ENCODE measurements around the gene VENTX. TPM values are rescaled to one million over a fixed set of nuclear protein-coding genes. Genes with fewer than 3 reads are reported as not detected.

Gene VENTX
- total RNA-seq, 1 donor from 2014 or later: not detected

DNA sequence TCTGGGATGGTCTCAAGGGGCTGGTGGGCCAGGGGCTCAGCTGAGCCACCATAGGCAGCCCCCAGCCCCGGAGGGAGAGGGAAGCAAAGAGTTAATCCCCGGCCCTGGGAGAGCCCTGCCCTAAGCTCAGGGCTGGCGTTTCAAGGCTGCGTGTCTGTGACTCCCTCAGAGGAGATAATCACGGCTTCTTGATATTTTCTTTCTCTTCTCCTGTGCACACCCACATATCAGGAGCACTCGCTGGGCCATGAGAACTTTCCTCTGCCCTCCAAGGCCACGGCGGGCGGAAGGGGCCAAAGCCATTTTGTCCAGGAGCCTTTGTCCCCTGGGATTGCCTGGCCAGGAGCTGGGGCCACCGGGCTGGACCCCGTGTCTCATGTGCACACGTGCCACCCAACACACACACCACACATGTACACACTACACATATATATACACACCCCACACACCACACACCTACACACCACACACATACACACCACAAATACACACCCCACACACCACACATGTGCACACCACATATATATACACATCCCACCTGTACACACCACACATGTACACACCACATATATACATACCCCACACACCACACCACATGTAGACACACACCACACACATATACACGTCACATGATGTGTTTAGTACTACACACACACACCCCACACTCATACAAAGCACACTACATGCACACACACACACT is 16.9 kb downstream of the VENTX start:
- TF ChIP-seq, protein P1, sequence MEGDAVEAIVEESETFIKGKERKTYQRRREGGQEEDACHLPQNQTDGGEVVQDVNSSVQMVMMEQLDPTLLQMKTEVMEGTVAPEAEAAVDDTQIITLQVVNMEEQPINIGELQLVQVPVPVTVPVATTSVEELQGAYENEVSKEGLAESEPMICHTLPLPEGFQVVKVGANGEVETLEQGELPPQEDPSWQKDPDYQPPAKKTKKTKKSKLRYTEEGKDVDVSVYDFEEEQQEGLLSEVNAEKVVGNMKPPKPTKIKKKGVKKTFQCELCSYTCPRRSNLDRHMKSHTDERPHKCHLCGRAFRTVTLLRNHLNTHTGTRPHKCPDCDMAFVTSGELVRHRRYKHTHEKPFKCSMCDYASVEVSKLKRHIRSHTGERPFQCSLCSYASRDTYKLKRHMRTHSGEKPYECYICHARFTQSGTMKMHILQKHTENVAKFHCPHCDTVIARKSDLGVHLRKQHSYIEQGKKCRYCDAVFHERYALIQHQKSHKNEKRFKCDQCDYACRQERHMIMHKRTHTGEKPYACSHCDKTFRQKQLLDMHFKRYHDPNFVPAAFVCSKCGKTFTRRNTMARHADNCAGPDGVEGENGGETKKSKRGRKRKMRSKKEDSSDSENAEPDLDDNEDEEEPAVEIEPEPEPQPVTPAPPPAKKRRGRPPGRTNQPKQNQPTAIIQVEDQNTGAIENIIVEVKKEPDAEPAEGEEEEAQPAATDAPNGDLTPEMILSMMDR (IDR thresholded peaks at IDR 0.05; ENCODE audit: insufficient read depth, low read length, severe bottlenecking): no peak
- FAIRE-seq (no peak), DNase-seq (ENCODE audit: low read depth) (no peak)
- Histone ChIP-seq H3K27me3 (ENCODE audit: control insufficient read depth, insufficient read depth, low read length) (peaks cover 2% of the 10 kb centered on the region), H3K4me3 (ENCODE audit: low read depth, low read length) (no peak overlapping the region), H3K36me3 (ENCODE audit: control insufficient read depth, insufficient read depth, low read length) (no peaks in the 10 kb centered on the region)

DNA sequence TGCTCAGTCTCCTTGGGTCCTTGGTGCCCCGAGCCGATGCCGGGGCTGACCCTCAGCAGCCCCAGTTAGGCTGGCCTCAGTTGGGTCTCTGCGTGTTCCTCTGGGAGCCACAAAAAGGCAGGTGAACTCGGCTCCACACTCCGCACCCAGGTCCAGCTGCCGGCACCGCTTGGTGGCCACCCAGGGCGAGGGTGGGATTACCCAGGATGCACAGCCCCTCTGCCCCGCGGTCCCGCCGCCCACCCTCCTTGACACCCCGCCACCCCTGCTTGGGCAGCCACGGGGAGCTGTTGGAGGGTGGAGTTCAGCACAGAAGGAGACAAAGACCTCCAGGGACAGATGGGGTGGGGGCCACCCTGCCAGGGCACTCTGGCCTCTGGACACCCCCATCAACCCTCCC is 17.7 kb downstream of the VENTX start:
- Histone ChIP-seq H3K36me3 (ENCODE audit: control insufficient read depth, insufficient read depth, low read length) (no peaks in the 10 kb centered on the region), H3K27me3 (ENCODE audit: control insufficient read depth, insufficient read depth, low read length) (no peaks in the 10 kb centered on the region), H3K4me3 (ENCODE audit: low read depth, low read length) (no peak overlapping the region)
- DNase-seq (ENCODE audit: low read depth): no peak
- no peak for FAIRE-seq
- TF ChIP-seq, protein P1 (IDR thresholded peaks at IDR 0.05; ENCODE audit: insufficient read depth, low read length, severe bottlenecking): no peak

DNA sequence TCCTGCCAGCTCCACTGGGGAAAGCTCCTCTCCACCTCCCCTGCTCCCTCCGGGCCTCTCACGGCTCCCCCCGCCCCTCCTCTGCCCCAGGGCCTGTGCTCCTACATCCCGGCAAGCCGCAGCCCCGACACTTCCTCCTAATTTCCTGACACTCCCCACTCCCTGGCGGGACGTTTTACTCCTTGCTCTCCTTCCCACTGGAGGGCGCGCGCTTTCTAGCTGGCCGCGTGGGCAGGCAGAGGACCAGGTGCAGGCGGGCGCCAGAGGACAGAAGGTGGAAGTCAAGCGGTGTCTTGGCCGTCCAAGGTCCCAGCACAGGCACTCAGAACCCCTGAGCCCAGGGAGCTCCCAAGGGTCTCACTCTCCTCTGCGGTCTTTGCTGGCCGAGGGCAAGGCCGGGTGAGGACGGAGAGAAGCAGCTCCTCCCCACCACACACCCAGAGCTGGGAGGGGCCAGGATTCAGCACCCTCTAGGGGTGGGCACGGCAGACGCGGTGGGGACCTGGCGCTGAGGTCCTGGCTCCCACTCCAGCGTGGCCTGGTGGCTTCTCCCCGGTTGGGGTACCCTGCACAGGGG is 19.9 kb downstream of the VENTX start:
- H3K36me3 ChIP-seq (ENCODE audit: control insufficient read depth, insufficient read depth, low read length): no peaks in the 10 kb centered on the region
- no peaks in the 10 kb centered on the region for H3K27me3 ChIP-seq (ENCODE audit: control insufficient read depth, insufficient read depth, low read length)
- TF ChIP-seq, protein P1 (IDR thresholded peaks at IDR 0.05; ENCODE audit: insufficient read depth, low read length, severe bottlenecking): peak; percentile 55
- FAIRE-seq (no peak), DNase-seq (ENCODE audit: low read depth) (peak; percentile 42)
- H3K4me3 ChIP-seq (ENCODE audit: low read depth, low read length): no peak overlapping the region

DNA sequence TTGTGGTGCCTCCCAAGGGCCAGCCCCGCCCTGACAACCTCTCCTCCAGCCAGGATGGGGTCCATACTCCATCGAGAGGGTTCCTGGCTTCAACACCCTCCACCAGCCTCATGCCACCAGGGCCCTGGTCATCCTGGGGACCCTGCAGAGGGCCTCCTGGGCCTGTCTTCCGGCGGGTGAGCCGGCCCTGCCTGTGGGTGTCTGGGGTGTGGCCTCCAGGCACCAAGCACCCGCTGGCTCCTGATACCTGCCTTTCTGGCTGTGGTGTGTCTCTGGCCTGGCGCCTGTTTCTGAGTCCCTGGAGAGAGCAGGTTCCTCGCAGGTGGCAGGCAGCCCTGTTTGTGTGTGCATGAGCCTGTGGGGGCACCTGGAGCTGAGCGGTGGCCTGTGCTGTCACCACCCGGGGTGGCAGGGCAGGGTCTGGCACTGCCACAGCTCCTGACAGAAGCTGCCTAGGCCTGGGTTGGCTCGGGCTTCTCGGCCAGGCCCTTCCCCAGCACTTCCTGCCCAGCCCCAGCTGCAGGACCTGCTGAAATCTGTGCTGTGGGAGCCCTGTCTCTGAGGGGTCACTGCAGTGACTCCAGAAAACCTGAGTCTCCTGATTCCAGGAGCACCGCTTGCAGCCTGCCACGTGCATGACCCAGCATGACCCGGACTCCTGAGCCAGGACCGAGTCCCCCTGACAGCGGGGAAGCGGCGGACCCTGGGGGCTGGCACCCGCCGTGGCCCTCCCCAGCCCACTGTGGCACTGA is 20.6 kb downstream of the VENTX start:
- no peak for FAIRE-seq
- TF ChIP-seq, protein P1 (IDR thresholded peaks at IDR 0.05; ENCODE audit: insufficient read depth, low read length, severe bottlenecking): no peak
- DNase-seq (ENCODE audit: low read depth): peak; percentile 47
- no peaks in the 10 kb centered on the region for H3K36me3 ChIP-seq (ENCODE audit: control insufficient read depth, insufficient read depth, low read length)
- no peaks in the 10 kb centered on the region for H3K27me3 ChIP-seq (ENCODE audit: control insufficient read depth, insufficient read depth, low read length)
- no peak overlapping the region for H3K4me3 ChIP-seq (ENCODE audit: low read depth, low read length)

DNA sequence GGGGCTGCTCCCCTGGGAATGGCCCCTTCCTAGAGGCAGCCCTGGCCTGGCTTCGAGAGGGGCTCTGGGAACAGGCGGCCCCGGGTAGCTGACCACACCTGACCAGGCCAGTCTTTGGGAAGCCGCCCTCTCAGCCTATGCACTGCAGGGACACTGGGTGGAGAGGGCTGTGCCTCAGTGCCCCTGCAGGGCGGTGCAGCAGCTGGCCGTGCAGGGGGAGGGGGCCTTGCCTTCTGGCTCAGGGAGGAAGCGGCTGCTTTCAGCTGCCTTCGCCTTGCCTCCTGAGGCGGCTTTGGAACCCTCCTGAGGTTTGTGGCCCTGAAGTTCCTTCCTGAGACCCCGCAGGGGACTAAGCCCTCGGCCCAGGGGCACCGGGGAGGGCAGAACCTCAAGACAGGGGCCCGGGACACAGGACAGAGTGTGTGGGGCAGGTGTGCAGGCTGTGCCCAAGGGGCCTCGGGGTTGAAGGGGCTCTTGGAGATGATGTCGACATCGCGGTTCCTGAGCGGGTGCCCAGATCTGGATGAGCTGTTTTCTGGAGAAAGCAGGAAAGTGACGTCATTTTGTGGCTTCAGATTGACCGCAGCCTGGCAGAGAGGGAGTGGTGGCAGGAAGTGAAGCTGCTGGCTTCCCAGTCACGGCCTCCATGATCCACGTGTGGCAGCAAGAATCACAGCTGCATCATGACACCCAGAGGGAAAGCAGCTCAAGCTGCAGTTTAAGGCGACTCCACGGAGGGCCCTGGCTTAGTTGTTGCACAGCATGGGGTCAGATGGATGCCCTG is 21.4 kb downstream of the VENTX start:
- no peaks in the 10 kb centered on the region for H3K36me3 ChIP-seq (ENCODE audit: control insufficient read depth, insufficient read depth, low read length)
- no peaks in the 10 kb centered on the region for H3K27me3 ChIP-seq (ENCODE audit: control insufficient read depth, insufficient read depth, low read length)
- DNase-seq (ENCODE audit: low read depth) (peak; percentile 99), FAIRE-seq (peak; percentile 99)
- H3K4me3 ChIP-seq (ENCODE audit: low read depth, low read length): no peak overlapping the region
- TF ChIP-seq, protein P1 (IDR thresholded peaks at IDR 0.05; ENCODE audit: insufficient read depth, low read length, severe bottlenecking): no peak
